ENCODE data around the gene AJAP1.

Gene AJAP1

GRCh38 chr1:4734219-4734618 lies 79.8 kb downstream of the AJAP1 start:
- no peak for DNase-seq (ENCODE audit: low read depth)

GRCh38 chr1:4734791-4735190 lies 80.4 kb downstream of the AJAP1 start:
- no peak for DNase-seq (ENCODE audit: low read depth)

- DNase-seq (ENCODE audit: low read depth), result no peak
These were observed 81.8 kb downstream of the AJAP1 start for GRCh38 chr1:4736254-4736653.

- DNase-seq (ENCODE audit: low read depth), result no peak
These were observed 87.5 kb downstream of the AJAP1 start for GRCh38 chr1:4741876-4742423.

GRCh38 chr1:4743978-4744750 lies 89.8 kb downstream of the AJAP1 start:
- no peak for DNase-seq (ENCODE audit: low read depth)

GRCh38 chr1:4745560-4745959 lies 91.2 kb downstream of the AJAP1 start:
- no peak for DNase-seq (ENCODE audit: low read depth)

- DNase-seq (ENCODE audit: low read depth), result no peak
These were observed 95.0 kb downstream of the AJAP1 start for GRCh38 chr1:4749406-4749805.

- no peak for DNase-seq (ENCODE audit: low read depth)
These were observed 95.8 kb downstream of the AJAP1 start for GRCh38 chr1:4750177-4750576.

GRCh38 chr1:4752059-4752458 lies 97.7 kb downstream of the AJAP1 start:
- DNase-seq (ENCODE audit: low read depth), result no peak

- no peak for DNase-seq (ENCODE audit: low read depth)
These were observed 100.4 kb downstream of the AJAP1 start for GRCh38 chr1:4754816-4755215.

- DNase-seq (ENCODE audit: low read depth), result no peak
These were observed 101.0 kb downstream of the AJAP1 start for GRCh38 chr1:4755301-4755845.

- no peak for DNase-seq (ENCODE audit: low read depth)
These were observed 101.6 kb downstream of the AJAP1 start for GRCh38 chr1:4755864-4756504.

GRCh38 chr1:4756851-4757580 lies 102.6 kb downstream of the AJAP1 start:
- no peak for DNase-seq (ENCODE audit: low read depth)

- DNase-seq (ENCODE audit: low read depth), result no peak
These were observed 105.3 kb downstream of the AJAP1 start for GRCh38 chr1:4759671-4760070.

- DNase-seq (ENCODE audit: low read depth), result no peak
These were observed 105.7 kb downstream of the AJAP1 start for GRCh38 chr1:4760088-4760487.

- DNase-seq (ENCODE audit: low read depth), result no peak
These were observed 106.9 kb downstream of the AJAP1 start for GRCh38 chr1:4761324-4761723.

GRCh38 chr1:4762146-4762545 lies 107.7 kb downstream of the AJAP1 start:
- no peak for DNase-seq (ENCODE audit: low read depth)

- no peak for DNase-seq (ENCODE audit: low read depth)
These were observed 112.9 kb downstream of the AJAP1 start for GRCh38 chr1:4767308-4767707.

- DNase-seq (ENCODE audit: low read depth), result no peak
These were observed 114.1 kb downstream of the AJAP1 start for GRCh38 chr1:4768553-4768952.

- no peak for DNase-seq (ENCODE audit: low read depth)
These were observed 115.3 kb downstream of the AJAP1 start for GRCh38 chr1:4769516-4770280.

GRCh38 chr1:4770713-4771112 lies 116.3 kb downstream of the AJAP1 start:
- no peak for DNase-seq (ENCODE audit: low read depth)

GRCh38 chr1:4771267-4771666 lies 116.9 kb downstream of the AJAP1 start:
- no peak for DNase-seq (ENCODE audit: low read depth)

All from stimulated activated CD8-positive, alpha-beta memory T cell treated with anti-CD3 and anti-CD28 coated beads, Interleukin-7, amount 100 ng/mL, for 24 hours (primary cell).